Islet of Langerhans (tissue), 1 donor: Measurements from ENCODE around the gene GRB7.
"Not testable (repeated sequence)": the region's sequence is repeated elsewhere in the genome, so short reads cannot be mapped to it uniquely, and the experiment has no call there.

Source experiments
- FAIRE-seq: peaks from one replicate; lab custom pipeline; 2011; peaks lifted over from hg19 to GRCh38; lab: Jason Lieb, UNC

The GRB7 gene

GRCh38 chr17:39753514-39754160, 15.9 kb downstream of the GRB7 start:
- no peak for FAIRE-seq

DNA sequence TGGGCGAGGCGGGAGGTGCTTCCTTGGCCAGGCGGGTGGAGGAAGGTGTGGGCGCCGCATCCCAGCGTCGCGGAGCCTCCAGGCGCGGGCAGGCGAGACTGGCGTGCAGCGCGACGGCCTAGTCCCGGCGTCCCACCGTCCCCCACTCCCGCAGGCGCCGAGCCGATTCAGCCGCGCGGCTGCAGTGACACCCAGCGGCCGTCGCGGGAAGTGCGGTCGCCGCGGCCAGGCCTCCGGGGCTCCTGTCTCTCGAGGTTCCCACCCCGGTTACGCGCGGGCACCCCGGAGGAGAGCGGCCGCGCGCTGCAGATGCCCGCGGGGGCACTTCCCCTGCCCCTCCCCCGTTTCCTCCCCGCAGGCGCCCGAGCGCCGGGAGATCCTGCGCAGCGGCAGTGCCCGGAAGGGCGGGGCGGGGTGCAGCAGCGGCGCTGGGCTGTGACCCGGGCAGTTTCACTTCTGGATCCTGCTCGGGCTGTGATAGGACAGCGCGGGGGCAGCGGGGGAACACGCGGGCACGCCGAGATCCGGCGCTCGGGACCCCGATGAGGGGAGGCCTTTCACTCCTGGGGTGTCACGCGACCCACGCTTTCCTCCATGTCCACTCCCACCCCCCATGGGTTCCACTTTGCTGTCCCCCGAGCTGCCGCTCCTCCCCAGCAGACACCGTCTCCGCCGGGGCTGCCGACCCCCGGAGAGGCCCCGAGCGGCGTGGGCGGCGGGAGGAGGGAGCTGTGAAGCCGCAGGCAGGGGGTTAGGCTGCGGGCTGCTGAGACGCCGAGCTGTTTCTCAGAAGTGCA, 16.6 kb downstream of the GRB7 start:
- FAIRE-seq = no peak

DNA sequence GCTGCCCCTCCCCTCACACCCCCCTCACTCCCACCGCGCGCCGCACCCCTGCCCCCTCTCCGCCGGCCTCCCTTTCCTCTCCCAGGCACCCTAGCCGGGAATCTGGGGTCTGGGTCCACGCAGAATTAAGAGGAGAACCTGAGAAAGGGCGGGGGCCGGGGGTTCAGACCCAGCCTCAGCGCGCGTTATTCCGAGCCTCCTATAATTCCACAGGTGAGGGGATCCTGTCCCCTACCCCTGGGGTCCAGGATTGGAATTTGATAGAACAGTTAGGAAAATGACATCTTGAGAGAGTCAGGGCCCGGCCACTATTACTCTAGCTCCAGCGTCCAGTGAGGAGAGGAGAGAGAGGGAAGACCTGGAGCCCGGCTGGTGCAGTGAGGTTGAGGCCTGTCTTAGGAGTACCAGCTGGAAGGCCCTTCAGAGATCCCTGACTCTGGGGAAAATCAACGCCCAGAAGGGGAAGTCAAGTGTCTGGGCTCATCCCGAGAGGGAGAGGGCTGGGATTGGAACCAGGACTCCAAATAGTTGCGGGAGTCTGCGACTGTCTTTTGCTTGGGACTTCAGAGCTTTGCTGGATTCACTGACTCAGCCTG, 17.3 kb downstream of the GRB7 start:
- no peak for FAIRE-seq

DNA sequence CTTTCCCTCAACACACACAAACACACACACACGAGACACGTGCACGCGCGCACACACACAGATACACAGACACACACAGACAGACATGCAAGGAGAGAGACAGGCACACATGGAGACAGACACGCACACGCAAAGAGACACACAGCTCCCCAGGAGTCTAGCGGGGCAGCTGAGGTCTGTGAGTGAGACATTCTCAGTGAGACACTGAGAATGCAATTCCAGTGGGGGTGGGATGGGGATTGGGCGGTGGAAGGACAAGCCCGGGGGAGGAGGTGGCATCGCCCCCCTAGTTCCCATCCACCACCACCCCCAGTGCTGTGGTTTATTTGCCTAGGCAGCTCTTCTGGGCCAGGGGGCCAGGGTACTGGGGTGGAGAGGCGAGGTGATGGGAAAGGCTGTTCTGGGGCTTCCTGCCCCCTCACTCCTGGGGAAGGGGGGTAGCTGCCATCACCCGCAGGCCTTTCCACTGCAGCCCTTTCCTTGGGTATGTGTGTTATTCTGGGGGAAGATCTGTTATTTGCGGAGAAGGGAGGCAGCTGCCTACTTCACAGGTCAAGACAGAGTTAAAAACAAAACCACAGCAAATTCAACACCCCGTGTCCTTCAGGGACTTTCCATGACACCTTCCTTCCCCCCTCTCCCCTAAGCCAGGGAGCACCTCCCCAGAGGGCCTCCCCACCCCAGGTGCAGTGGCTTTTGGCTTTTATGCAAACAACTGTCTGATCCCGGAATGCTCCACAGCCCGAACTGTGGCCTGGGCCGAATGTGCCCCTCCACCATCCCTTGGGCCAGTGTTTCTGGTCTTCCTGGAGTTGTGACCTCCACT, 18.0 kb downstream of the GRB7 start:
- FAIRE-seq = no peak

GRCh38 chr17:39756380-39757079, 18.8 kb downstream of the GRB7 start:
- no peak for FAIRE-seq

- no peak for FAIRE-seq
Observed at GRCh38 chr17:39757176-39757662, 19.5 kb downstream of the GRB7 start.

DNA sequence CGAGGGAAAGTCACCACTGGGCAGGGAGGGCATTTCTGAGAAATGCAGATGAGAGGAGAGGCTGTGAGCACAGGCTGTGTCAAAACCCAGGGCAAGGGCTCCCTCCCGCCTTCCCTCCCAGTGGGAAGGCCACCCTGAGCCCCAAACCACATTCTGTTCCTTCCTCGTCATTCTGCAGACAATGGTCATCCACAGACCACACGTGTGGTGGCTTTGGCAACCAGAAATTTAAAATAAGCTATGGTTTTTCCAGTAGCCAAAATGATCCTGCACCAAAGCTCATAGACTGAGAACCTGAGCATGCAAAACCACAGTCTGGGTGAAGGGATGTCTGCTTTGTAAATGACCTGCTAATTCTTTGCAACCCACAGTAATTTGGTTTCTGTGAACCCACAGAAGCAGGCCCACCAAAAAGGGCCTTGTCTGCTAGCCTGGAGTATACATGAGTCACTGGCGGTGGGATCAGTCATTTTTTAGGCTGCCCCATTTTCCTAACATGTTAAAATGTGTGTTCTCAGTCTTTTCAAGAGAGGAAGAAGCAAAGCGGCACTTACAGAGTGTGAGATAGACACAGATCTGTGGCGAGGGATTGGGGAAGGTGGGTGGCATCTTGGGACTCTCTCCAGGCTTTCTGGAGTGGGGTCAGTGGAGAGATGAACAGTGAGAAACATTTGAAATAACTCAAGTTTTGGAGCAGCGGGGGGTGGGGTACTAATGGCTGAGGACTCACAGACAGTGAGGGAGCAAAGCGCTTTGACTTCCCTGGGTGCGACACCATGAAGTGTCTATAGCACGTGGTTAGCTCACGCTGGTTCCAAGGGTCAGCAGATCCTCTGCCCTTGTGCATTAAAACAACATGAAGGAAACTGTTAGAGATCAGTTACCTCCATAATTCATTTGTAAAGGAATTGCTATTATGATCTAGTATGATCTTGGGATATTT, 20.5 kb downstream of the GRB7 start:
- FAIRE-seq = no peak

DNA sequence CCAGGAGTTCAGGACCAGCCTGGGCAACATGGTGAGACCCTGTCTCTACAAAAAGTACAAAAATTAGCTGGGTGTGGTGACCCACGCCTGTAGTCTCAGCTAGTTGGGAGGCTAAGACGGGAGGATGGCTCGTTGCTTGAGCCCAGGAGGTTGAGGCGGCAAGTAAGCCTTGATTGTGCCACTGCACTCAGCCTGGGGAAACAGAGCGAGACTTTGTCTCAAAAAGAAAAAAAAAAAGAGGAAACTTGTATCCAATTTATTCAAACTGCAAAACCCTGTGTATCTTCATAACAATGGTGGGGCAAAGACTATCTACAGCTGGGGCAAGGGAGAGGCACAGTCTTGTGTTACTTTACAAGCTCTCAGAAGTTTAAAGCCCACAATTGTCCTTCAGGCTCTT, 21.5 kb downstream of the GRB7 start:
- no peak for FAIRE-seq

DNA sequence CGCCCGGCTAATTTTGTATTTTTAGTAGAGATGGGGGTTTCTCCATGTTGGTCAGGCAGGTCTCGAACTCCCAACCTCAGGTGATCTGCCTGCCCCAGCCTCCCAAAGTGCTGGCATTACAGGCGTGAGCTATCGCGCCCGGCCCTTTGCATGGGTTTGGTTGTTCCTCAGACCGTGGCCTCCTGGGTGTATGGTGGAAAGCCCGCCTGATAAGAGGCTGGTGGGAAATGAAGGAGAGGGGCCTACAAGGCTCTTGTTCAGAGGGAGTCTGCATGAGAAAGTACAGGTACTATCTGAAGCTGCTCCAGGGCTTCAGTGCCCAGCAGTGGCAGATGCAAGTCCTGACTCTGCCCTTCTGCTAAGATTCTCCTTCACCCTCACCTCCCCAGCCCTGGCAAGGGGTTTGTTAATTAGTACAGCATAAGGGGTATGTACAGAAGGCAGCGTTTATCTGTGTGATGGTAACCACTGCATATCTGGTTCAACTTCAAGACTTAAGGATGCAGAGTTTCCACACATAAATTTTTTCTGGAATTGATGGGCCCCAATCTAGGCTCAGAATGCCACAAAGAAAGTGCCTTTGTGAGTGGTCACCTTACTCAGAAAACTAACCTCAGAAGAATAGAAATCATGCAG, 24.2 kb downstream of the GRB7 start:
- no peak for FAIRE-seq

- FAIRE-seq = no peak
Observed at GRCh38 chr17:39763051-39763820, 25.5 kb downstream of the GRB7 start.

DNA sequence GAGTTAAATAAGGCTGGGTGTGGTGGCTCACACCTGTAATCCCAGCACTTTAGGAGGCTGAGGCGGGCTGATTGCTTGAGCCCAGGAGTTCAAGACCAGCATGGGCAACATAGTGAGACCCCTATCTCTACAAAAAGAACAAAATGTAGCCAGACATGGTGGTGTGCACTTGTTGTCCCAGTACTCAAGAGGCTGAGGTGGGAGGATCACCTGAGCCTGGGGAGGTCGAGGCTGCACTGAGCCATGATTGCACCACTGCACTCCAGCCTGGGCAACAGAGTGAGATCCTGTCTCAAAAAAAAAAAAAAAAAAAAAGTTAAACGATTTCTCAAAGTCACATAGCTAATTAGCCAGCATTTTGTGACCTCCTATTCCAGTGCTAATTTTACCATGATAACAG, 26.4 kb downstream of the GRB7 start:
- not testable (repeated sequence) for FAIRE-seq

- no peak for FAIRE-seq
Observed at GRCh38 chr17:39765175-39765574, 27.4 kb downstream of the GRB7 start.

DNA sequence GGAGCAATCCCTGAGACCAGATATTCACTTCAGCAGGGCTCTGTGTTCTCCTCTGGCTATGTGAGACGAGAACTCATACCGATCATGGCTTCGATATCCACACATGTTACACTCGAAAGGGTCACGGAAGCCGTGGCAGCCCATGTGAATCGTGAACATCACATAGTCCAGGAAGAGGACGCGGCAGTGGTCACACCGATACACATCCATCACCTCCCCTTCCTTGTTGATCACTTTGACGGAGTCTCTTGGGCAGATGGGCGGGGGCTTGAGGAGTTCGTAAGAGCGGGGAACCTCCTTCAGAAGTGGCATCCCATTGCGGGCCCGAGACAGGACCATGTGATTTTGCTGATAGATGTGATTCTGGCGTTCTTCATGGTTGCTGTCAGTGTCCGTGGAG, 28.0 kb downstream of the GRB7 start:
- FAIRE-seq = no peak

GRCh38 chr17:39767147-39767546, 29.4 kb downstream of the GRB7 start:
- no peak for FAIRE-seq

GRCh38 chr17:39769974-39770587, 32.3 kb downstream of the GRB7 start:
- no peak for FAIRE-seq

DNA sequence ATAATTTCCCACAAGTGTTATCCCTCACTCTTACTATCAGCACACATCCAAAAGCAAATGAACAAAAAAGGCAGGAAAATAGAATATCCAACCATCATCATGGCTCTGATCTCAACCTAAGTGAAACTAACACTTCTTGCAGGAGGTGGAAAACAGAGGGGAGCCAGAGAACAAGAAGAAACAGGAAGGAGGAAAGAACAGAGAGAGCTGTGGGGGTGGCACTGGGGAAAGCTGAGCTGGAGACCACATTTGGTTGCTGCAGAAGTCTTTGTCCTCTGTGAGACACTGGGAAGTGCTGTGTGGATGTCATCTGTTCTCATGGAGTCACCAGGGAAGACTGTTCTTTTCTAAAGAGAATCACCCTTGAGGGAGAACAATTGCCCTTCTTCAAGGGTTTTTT, 34.7 kb downstream of the GRB7 start:
- no peak for FAIRE-seq

- FAIRE-seq = no peak
Observed at GRCh38 chr17:39772987-39773934, 35.5 kb downstream of the GRB7 start.

- FAIRE-seq = no peak
Observed at GRCh38 chr17:39774047-39774446, 36.3 kb downstream of the GRB7 start.
